K562 (cell line): ENCODE measurements around the gene UMAD1. TPM values are rescaled to one million over a fixed set of nuclear protein-coding genes. Genes with fewer than 3 reads are reported as not detected.

Experiments
- ATAC-seq: fragments of 200-7000 bp; cut with Tn5 transposase; 3 replicates; pipeline ENCODE4 v1.9.1; 2020; ENCODE audit warnings: moderate library complexity
- BruUV-seq: library from RNA; stranded (reverse); fragments of 400-500 nt; replicated peaks from 2 replicates; lab custom pipeline; 2021; lab: Mats Ljungman, UMichigan
- CTCF ChIA-PET: fragments of 300-600 bp; formaldehyde crosslinking; extraction: SDS; loops from one replicate; lab custom pipeline; 2021; ENCODE audit warnings: low intra/inter-chr PET ratio; lab: Yijun Ruan, JAX
- POLR2A ChIA-PET: fragments of 300-600, 350-650 bp; sonication (Branson Sonifier 250); formaldehyde crosslinking; extraction: SDS; loops from one replicate; lab custom pipeline; 2021; ENCODE audit warnings: antibody characterized with exemption, inconsistent platforms; lab: Yijun Ruan, JAX
- DNase-seq, 4 experiments: peaks; one replicate each; pipeline versions ENCODE4 v3.0.0 to v3.0.0-alpha.2; 2011 to 2018; ENCODE audit warnings: low spot score in 3 of 4, mixed read lengths in 3 of 4; ENCODE audit errors: extremely low read depth in 1 of 4
- FAIRE-seq: peaks from 2 replicates; lab custom pipeline; 2011; peaks lifted over from hg19 to GRCh38; lab: Jason Lieb, UNC
- H2AFZ ChIP-seq: 2 replicates; pipeline ENCODE4 v1.6.0; 2011; ENCODE audit warnings: low read depth, low read length, control low read depth, inconsistent platforms
- H3K27ac ChIP-seq: fragments of 200-600 bp; 3 replicates; pipeline ENCODE4 v1.8.0; 2011; ENCODE audit warnings: low read depth, mild to moderate bottlenecking, control low read depth, inconsistent platforms, low read length, moderate library complexity, mixed read lengths; ENCODE audit errors: extremely low read depth
- H3K27me3 ChIP-seq, 2 experiments: fragments of 300-600 bp in 1 of 2; 2 replicates in 1 of 2; 3 replicates in 1 of 2; pipeline versions ENCODE4 v1.6.0 to v1.8.0; 2011; ENCODE audit warnings: inconsistent platforms in 2 of 2, low read length in 2 of 2, mild to moderate bottlenecking in 1 of 2, mixed read lengths in 1 of 2, moderate library complexity in 1 of 2; ENCODE audit not compliant: control insufficient read depth in 2 of 2, insufficient read depth in 2 of 2
- H3K36me3 ChIP-seq: fragments of 300-600 bp; 3 replicates; pipeline ENCODE4 v1.8.0; 2011; ENCODE audit warnings: mild to moderate bottlenecking, low read length, inconsistent platforms; ENCODE audit not compliant: control insufficient read depth, insufficient read depth
- H3K4me1 ChIP-seq, 2 experiments: fragments of 200-600 bp in 1 of 2; replicated peaks in 1 of 2; 2 replicates in 1 of 2; 3 replicates in 1 of 2; pipeline versions ENCODE4 v1.5.1 to v1.8.0; 2011; ENCODE audit warnings: inconsistent platforms in 2 of 2, low read length in 2 of 2, mild to moderate bottlenecking in 1 of 2, mixed read lengths in 1 of 2, moderate library complexity in 1 of 2; ENCODE audit not compliant: control insufficient read depth in 2 of 2, insufficient read depth in 2 of 2
- H3K4me2 ChIP-seq: 2 replicates; pipeline ENCODE4 v1.6.1; 2011; ENCODE audit warnings: low read length, control low read depth, inconsistent platforms, mixed read lengths; ENCODE audit not compliant: insufficient read depth
- H3K4me3 ChIP-seq: fragments of 200-600 bp; sonication (generic), shearing (Covaris generic); 2 replicates; pipeline ENCODE4 v1.5.1; 2016; ENCODE audit warnings: control low read depth, inconsistent platforms
- H3K79me2 ChIP-seq: fragments of 200-600 bp; 3 replicates; pipeline ENCODE4 v1.8.0; 2011; ENCODE audit warnings: low read length, inconsistent platforms; ENCODE audit not compliant: control insufficient read depth, insufficient read depth
- H3K9ac ChIP-seq, 2 experiments: 2 replicates each; pipeline versions ENCODE4 v1.6.0 to v1.6.1; 2011; ENCODE audit warnings: low read depth in 2 of 2, low read length in 2 of 2, control low read depth in 1 of 2, inconsistent platforms in 1 of 2, mild to moderate bottlenecking in 1 of 2, mixed read lengths in 1 of 2; ENCODE audit not compliant: insufficient read depth in 1 of 2
- H3K9me1 ChIP-seq: one replicate; pipeline ENCODE4 v1.6.0; 2011; ENCODE audit warnings: inconsistent platforms, mild to moderate bottlenecking, low read length, moderate library complexity; ENCODE audit not compliant: control insufficient read depth, insufficient read depth
- H3K9me3 ChIP-seq: replicated peaks from 2 replicates; pipeline ENCODE4 v1.5.1; 2011; ENCODE audit warnings: low read depth, low read length, inconsistent platforms; ENCODE audit not compliant: control insufficient read depth, insufficient read depth
- H4K20me1 ChIP-seq: replicated peaks from 2 replicates; pipeline ENCODE4 v1.6.1; 2011; ENCODE audit warnings: low read length, inconsistent platforms, mixed read lengths; ENCODE audit not compliant: control insufficient read depth, insufficient read depth
- FOXA3 ChIP-seq, 2 experiments: fragments of 450-650 bp in 1 of 2; sonication (generic) in 1 of 2; formaldehyde crosslinking; IDR thresholded peaks in 1 of 2; conservative IDR thresholded peaks in 1 of 2; 2 replicates each; pipeline versions ENCODE4 v1.4.0 to v1.8.0; 2020 to 2022; ENCODE audit warnings: mild to moderate bottlenecking in 2 of 2, missing genetic modification reagents in 1 of 2
- JUNB ChIP-seq: fragments of 450-650 bp; formaldehyde crosslinking; conservative IDR thresholded peaks from 2 replicates; pipeline ENCODE4 v1.4.0; 2020; ENCODE audit warnings: mild to moderate bottlenecking
- MAZ ChIP-seq, 2 experiments: fragments of 450-650 bp in 1 of 2; sonication (generic) in 1 of 2; formaldehyde crosslinking; IDR thresholded peaks in 1 of 2; conservative IDR thresholded peaks in 1 of 2; 2 replicates each; pipeline versions ENCODE4 v1.4.0 to v1.5.0; 2020; ENCODE audit warnings: mild to moderate bottlenecking in 1 of 2, missing genetic modification reagents in 1 of 2
- SPI1 ChIP-seq: IDR thresholded peaks from 2 replicates; pipeline ENCODE4 v1.6.1; 2011; ENCODE audit warnings: low read depth, low read length, control low read depth, borderline replicate concordance
- TEAD4 ChIP-seq, 2 experiments: sonication (generic) in 1 of 2; formaldehyde crosslinking in 1 of 2; IDR thresholded peaks; 2 replicates each; pipeline versions ENCODE4 v1.6.1 to v1.8.0; 2012 to 2022; ENCODE audit warnings: borderline replicate concordance in 1 of 2, inconsistent platforms in 1 of 2, low read length in 1 of 2, mild to moderate bottlenecking in 1 of 2, missing genetic modification reagents in 1 of 2
- TFAM ChIP-seq: fragments of 250-450 bp; sonication (Bioruptor Pico); conservative IDR thresholded peaks from 2 replicates; pipeline ENCODE4 v1.5.0; 2021; ENCODE audit warnings: mild to moderate bottlenecking, moderate library complexity
- ZEB2 ChIP-seq: fragments of 450-650 bp; IDR thresholded peaks from 2 replicates; pipeline ENCODE4 v1.6.1; 2016
- ZNF197 ChIP-seq: fragments of 200-800 bp; sonication (Bioruptor generic); IDR thresholded peaks from 2 replicates; pipeline ENCODE4 v1.6.1; 2016; ENCODE audit warnings: low read depth, missing genetic modification characterization, missing compliant biosample characterization
- ZNF384 ChIP-seq: IDR thresholded peaks from 2 replicates; pipeline ENCODE4 v1.6.1; 2012; ENCODE audit warnings: low read depth, low read length, improper control_type of control experiment
- WGBS: fragments of 100-300 bp; shearing (Covaris generic); methylation state at CpG from one replicate; pipeline ENCODE4 v1.1.6; 2016; ENCODE audit warnings: low coverage, mixed read lengths; ENCODE audit not compliant: insufficient coverage; ENCODE audit errors: missing lambda C conversion rate; 5-methylcytosine and 5-hydroxymethylcytosine counted together
- in situ Hi-C: fragments of 300-500 bp; cut with MboI; formaldehyde crosslinking; loops from 4 replicates; pipeline ENCODE4 v1.15.0; 2018; ENCODE audit warnings: inconsistent platforms, mixed read lengths
- intact Hi-C: fragments of 100-400 bp; cut with micrococcal nuclease; formaldehyde crosslinking; loops from 2 replicates; pipeline ENCODE4 v1.14.2; 2022
- polyA plus RNA-seq, 8 experiments: library from polyadenylated mRNA; depleted of rRNA in 4 of 8; stranded (reverse) in 5 of 8; unstranded in 3 of 8; fragments of >200 nt; fragmentation: Nextera tagmentation in 2 of 8; fragmentation: Illumina TruSeq in 1 of 8; extraction: Ambion mirVana in 2 of 8; extraction: Trizol in 1 of 8; gene quantifications; 2 replicates each; pipeline versions ENCODE4 v1.2.1 to v1.2.3, GENCODE V29; 2011 to 2014; ENCODE audit warnings: inconsistent platforms in 1 of 8, missing spikeins in 1 of 8
- total RNA-seq, 7 experiments: library from RNA; depleted of rRNA in 6 of 7; stranded (reverse); fragments of >200 nt in 6 of 7; fragmentation: Illumina TruSeq in 2 of 7; extraction: Trizol in 2 of 7; gene quantifications; 2 replicates each; pipeline versions ENCODE4 v1.2.1 to v1.2.3, GENCODE V29; 2011 to 2021; ENCODE audit warnings: low replicate concordance in 1 of 7
- TF ChIP-seq, protein P1 (sequence below): IDR thresholded peaks from 2 replicates; pipeline ENCODE4 v1.6.1; 2016; ENCODE audit warnings: missing genetic modification characterization, missing compliant biosample characterization
- TF ChIP-seq, protein P2 (sequence below): fragments of 250-450 bp; sonication (Bioruptor Pico); IDR thresholded peaks from 2 replicates; pipeline ENCODE4 v1.5.1; 2021; ENCODE audit warnings: mild to moderate bottlenecking

Gene UMAD1
- total and polyA plus RNA-seq, 9 of the 15 experiments (the other 6 are each of a cell fraction or from before 2014, with no cell fraction given): 9.0 to 26.7 (median 13.3) TPM

DNA sequence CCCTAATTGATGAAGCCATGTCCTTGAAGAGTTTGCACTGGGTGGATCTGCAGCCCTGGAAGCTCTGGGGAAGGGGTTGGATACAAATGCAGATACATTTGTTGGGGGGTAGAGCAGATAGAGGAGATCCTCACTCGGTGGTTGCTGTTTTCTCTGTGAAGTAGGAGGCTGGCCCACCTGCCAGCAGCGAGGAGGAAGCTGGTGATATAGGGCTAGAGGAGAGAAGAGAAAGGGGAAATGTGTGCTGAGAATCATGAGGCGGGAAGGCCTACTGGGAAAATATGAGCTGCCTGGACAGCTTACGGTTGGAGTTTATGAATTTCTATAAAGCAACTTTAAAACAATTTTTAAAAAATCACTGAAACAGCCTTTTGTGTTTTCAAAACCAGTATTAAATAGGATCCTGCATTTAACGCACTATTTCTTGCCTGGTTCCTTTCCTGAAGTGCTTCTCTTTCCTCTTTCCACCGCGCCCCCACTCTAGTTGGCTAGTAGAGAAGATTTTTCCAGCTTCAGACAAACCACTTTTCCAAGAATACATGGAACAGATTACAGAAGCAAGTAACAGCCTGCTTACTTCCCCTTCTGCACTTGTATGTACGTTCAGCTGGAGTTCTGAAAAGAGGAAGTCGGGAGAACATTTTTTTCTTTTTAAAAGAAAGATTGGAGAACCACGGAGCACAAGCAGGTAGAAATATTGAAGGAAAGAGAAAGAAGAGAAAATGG, 227.5 kb downstream of the UMAD1 start (continued):
- TF ChIP-seq TFAM (CRISPR knock-in tag): no peak
- TF ChIP-seq SPI1: peak; percentile 99
- TF ChIP-seq FOXA3 (CRISPR knock-in tag; conservative IDR thresholded peaks at IDR 0.05 in 1 of 2, IDR thresholded peaks at IDR 0.05 in 1 of 2): no peak
- TF ChIP-seq, protein P1, sequence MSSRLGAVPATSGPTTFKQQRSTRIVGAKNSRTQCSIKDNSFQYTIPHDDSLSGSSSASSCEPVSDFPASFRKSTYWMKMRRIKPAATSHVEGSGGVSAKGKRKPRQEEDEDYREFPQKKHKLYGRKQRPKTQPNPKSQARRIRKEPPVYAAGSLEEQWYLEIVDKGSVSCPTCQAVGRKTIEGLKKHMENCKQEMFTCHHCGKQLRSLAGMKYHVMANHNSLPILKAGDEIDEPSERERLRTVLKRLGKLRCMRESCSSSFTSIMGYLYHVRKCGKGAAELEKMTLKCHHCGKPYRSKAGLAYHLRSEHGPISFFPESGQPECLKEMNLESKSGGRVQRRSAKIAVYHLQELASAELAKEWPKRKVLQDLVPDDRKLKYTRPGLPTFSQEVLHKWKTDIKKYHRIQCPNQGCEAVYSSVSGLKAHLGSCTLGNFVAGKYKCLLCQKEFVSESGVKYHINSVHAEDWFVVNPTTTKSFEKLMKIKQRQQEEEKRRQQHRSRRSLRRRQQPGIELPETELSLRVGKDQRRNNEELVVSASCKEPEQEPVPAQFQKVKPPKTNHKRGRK (tag): 0 out of 2 replicates have a peak, but pooled peaks have one; percentile 28
- peak; percentile 70; the same call in 1 of the 2 replicates for TF ChIP-seq ZNF384

DNA sequence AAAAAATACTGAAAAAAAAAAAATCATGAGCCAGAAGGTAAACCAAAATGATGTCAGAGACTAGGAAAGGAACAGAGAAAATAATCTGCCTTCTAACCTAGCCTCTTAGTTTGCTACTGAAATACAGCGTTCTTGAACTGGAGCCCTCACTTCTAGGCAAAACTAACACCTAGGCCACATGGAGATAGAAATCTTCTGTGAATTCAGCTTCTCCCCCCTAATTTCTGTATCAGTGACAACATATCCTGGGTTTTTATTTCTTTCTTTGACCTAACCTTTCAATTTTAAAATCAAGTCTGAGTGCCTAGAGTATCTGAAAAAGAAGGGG, 228.0 kb downstream of the UMAD1 start:
- Histone ChIP-seq H3K36me3 (no peaks in the 10 kb centered on the region), H3K9me1 (no peaks in the 10 kb centered on the region), H3K9me3 (no peaks in the 10 kb centered on the region), H3K79me2 (no peaks in the 10 kb centered on the region), H3K4me1 (peaks cover 3 to 12% of the 10 kb centered on the region in 2 experiments; a peak in 3 of 5 replicates), H3K9ac (no peak overlapping the region), H3K4me3 (no peak overlapping the region), H3K27me3 (no peaks in the 10 kb centered on the region), H3K27ac (no peak overlapping the region), H2AFZ (no peak overlapping the region), H3K4me2 (no peak overlapping the region), H4K20me1 (no peaks in the 10 kb centered on the region)
- intact Hi-C loops (no loop called here), in situ Hi-C loops (no loop called here)
- BruUV-seq: no TSS peak
- CTCF ChIA-PET: no interaction called here
- POLR2A ChIA-PET: interaction anchor here (0.7 to 1.6 kb wide), 4 partner anchors 9 to 43 kb away, joined by 3 to 4 read pairs (median 3); no protein-coding TSS in a partner anchor
- FAIRE-seq (no peak), ATAC-seq (no peak), DNase-seq (no peak)
- 31% methylated on average over 1 of the region's 1 CpG for WGBS
- TF ChIP-seq TEAD4 (IDR thresholded peaks at IDR 0.05; ENCODE audit: low read length): no peak
- TF ChIP-seq TEAD4 (CRISPR knock-in tag; IDR thresholded peaks at IDR 0.05; ENCODE audit: borderline replicate concordance): no peak
- no peak for TF ChIP-seq ZNF197
- no peak for TF ChIP-seq JUNB
- TF ChIP-seq MAZ (CRISPR knock-in tag; conservative IDR thresholded peaks at IDR 0.05 in 1 of 2, IDR thresholded peaks at IDR 0.05 in 1 of 2): peak in 1 of 2 experiments; percentile 31; a peak in 1 of 4 replicates
- TF ChIP-seq, protein P2, sequence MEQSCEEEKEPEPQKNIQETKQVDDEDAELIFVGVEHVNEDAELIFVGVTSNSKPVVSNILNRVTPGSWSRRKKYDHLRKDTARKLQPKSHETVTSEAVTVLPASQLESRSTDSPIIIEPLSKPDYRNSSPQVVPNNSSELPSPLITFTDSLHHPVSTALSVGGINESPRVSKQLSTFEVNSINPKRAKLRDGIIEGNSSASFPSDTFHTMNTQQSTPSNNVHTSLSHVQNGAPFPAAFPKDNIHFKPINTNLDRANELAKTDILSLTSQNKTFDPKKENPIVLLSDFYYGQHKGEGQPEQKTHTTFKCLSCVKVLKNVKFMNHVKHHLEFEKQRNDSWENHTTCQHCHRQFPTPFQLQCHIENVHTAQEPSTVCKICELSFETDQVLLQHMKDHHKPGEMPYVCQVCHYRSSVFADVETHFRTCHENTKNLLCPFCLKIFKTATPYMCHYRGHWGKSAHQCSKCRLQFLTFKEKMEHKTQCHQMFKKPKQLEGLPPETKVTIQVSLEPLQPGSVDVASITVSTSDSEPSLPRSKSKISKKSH (CRISPR knock-in tag): no peak
- peak; percentile 53; the same call in 1 of the 2 replicates for TF ChIP-seq ZEB2
